HG03159 (cell line): Measurements from ENCODE around the gene CADPS.

Experiments used
- ATAC-seq: cut with Tn5 transposase; IDR thresholded peaks from one replicate; pipeline ENCODE4 v1.9.1; 2021; ENCODE audit warnings: mild to moderate bottlenecking, moderate library complexity; ENCODE audit not compliant: unreplicated experiment

The CADPS gene

DNA sequence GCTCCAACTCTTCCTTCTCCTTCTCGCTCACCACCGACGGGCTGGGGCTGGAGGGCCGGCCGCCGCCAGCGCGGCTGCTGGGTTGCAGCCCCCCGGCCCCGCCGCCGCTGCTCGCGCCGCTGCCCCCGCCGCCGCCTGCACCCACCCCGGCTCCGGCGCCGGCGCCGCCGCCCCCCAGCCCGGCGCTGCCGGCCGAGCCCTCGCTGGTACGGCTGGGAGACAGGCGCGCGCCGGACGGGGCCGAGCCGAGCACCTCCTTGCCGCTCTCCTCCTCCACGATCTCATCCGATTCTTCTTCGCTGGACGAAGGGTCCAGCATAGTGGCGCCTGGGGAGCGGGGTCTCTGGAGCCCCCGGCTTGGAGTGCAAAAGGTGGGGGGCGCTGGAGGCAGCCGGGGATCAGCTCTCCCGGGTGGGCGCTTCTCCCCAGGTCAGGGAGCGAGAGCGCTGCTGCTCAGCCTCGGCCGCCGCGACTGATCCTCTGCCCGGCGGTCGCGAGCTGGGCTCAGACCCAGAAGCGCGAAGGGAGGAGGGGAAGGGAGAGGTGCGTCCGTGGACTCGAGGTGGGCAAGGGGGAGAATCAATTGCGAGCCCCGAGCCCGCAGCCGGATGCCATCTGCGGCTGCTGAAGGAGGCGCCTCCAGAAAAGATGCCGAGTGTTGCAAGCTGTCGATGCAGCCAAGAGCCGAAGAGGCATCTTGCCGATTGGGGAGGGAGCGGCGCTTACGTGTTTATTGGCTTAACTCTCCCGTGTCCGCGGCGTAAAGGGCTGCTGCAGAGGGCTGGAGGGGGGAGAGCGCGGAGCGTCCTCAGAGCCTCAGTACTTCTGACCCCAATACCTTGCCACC lies at the start of gene CADPS:
CADPS (minus strand) TSS at position 706 of the 847 bp plus-strand sequence; CDS start at position 319, 387 bp downstream.
- no peak for ATAC-seq

DNA sequence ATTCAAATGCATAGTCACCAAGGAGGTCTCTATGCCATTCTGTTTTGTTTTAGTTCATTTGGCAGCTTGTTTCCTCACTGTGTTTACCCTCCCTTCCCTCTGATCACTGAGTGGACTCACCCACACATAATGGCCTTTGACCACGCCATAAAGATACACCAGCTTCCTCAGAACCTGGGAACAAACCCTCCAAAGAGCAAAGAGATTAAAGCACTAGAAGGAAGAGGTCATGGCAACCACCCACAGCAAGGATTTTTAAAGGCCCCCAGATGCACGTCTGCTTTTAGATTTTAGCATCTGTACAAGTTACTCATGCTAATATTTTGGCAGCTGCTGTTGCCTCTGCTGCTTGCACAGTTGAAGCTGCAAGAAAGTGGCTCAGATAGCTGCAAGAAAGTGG lies 47.9 kb upstream of the CADPS start:
- ATAC-seq = no peak

DNA sequence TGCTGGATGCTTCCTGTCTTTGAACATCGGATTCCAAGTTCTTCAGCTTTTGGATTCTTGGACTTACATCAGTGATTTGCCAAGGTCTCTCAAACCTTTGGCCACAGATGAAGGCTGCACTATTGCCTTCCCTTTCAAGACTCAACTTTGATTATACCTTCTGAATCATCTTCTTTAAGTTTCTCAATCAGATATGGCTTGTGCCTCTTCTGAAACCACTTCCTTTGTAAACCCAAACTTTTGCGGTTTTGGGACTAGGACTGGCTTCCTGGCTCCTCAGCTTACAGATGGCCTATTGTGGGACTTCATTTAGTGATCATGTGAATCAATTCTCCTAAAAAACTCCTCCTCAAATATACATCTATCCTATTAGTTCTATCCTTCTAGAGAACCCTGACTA lies 47.1 kb upstream of the CADPS start:
- ATAC-seq = no peak

DNA sequence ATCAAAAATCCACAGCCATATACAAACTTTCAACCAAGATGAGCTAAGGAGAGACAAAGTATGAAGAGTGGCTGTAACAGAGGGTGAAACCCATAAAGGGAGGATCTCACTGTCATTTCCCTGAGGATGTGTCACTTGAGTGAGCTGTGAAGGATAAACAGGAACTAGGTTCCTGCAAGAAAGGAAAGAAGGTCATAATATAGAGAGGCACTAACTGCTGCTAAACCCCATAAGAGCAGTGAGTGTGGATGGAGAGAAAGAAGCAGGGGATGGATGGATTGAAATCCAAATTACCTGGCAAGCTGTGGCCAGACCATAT lies 45.2 kb upstream of the CADPS start:
- ATAC-seq = no peak

DNA sequence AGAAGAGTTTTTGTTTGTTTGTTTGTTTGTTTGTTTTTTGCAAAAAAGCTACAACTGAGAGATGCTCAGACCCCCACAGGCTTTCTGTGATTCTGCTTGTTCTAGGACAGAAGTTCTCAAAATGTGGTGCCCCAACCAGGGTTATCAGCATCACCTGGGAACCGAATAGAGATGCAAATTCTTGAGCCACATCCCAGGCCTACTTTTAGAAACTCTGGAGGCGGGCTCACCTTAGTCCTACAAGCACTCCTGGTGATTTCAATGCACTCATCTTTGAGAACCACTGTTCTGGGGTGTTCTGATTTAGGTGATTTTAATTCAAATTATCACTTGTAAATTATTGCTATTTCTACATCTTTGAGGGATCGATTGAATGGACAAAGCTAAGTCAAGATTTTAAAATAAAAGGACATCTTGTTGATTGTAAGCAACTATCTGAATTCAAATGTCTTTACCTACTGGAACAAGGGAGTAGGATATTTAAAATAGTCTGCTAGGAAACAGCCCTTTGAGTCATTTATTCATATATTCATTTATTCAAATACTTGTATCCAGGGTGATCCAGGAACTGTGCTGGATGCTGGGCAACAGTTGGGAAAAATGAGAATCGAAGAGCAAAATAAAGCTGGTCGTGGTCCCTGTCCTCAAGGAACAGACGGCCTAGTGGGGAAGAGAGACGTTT lies 44.7 kb upstream of the CADPS start:
- no peak for ATAC-seq

DNA sequence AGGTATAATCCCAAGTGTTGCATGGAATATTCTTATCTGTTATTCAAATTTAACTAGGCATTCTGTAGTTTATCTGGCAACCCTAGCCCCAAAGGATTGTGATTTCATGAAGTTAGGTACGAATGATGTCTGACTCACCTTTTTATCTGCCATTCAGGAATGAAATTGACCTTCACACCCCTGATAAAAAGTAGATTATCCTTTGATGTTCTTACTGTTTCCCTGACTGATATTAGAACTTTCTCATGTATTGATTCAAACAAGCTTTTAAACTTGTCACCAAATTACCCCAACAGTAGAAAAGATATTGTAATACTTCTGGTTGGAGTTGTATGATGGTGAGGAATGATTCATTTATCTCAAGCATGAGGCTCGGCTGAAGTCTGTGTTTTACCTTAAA lies 43.6 kb upstream of the CADPS start:
- ATAC-seq = no peak

DNA sequence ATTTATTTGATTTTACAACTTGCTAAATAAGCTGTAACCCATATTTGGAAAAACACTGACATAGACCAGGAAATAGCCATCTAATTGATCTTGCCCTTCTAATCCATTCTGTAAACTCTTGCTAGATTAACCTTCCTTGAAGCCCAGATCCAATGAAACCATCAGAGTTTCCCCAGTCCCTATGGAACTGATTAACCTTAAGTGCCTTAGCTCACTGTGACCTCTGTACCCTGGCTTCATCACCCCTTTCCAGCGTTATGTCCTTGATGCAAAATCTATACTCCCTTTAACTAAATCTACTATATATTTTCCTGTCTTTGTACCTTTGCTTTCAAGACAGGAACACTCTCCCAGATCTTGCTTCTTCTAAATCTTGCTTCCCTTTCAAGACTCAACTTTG lies 42.9 kb upstream of the CADPS start:
- ATAC-seq = no peak

DNA sequence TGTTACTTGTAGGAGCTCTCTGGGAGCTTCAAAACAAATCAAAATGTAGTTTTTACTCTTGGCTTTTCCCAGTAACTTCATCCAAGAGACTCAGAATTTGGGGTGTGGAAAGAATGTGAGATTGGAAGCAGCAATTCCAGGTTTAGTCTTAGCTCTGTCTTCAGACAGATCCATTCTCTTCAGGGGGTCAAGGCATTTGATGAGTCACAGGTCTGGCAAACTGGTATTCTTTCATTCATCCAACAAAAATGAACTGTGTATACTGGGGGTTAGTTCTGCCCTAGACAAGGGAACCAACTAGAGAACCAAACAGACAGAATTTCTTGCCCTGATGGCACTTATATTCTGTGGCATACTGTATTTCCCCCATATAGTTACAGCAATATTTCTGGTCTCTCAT lies 36.3 kb upstream of the CADPS start:
- no peak for ATAC-seq

DNA sequence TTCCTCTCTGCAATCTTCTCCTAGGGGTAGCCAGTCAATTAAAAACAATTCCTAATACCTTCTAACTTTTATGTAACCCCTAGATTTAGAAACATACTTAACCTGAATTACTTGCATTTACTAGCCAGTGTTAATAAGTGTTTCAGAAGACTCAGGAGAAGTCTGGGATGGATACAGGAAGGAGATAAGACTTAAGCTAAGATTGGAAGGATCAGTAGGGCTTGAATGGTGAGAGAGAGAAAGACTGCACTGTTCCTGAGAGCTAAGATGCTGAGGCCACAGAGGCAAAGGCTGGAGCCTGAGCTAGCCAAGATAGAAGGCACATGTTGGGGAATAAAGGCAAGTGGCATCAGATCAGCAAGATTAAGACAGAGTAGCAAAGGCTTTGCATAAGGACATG lies 30.1 kb upstream of the CADPS start:
- no peak for ATAC-seq

DNA sequence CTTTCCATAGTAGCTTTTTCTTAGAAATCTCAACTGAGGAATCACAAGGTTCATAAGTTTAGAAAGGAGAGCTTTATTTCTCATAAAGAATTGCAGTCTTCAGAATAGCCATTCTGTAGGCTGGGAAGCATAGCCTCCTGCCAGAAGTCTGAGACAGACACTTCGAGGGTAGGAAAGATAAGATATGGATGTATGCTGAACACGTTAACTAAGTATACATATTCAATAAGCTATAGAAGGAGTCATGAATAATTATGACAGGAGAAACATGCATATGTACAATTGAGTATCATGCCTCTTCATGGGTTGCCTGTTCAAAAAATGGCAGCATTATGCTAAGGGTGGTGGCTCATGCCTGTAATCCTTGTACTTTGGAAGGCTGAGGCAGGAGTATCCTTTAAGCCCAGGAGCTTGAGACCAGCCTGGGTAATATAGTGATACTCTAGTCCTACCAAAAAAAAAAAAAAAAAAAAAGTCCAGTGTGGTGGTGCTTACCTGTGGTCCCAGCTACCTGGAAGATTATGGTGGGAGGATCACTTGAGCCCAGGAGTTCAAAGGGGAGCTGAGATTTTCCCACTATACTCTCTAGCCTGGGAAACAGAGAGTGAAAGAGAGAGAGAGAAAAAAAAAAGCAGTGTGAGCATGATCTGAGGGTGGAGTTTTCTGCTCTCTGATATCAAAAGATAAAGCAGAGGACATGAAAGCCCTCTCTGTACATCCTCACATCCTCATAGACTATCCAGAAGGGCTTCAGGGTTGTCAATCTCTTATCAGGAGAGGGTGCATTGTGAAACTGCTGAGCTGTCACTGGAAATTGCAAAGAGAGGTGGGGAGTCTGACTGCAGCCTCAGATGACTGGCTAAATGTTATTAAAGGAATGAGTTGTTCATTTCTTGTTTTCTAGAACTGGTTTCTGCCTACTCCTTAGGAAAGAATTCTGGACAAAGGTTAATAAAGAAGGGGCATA lies 23.6 kb upstream of the CADPS start:
- no peak for ATAC-seq

DNA sequence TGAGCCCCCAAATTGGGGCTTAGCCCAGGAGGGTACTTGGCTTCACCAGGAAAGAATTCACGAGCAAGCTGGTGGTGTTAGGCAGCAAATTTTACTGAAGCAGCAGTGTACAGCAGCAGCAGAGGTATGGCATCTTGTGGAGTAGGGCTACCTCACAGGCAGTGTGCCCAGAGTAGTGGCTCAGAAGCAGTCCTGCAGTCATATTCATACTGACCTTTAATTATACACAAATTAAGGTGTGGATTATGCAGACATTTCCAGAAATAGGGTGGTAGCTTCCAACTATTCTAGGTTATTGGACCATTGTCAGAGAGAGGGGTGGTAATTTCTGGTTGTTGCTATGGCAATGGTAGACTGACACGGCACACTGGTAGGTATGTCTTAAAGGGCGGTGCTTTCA lies 20.7 kb upstream of the CADPS start:
- ATAC-seq = no peak

DNA sequence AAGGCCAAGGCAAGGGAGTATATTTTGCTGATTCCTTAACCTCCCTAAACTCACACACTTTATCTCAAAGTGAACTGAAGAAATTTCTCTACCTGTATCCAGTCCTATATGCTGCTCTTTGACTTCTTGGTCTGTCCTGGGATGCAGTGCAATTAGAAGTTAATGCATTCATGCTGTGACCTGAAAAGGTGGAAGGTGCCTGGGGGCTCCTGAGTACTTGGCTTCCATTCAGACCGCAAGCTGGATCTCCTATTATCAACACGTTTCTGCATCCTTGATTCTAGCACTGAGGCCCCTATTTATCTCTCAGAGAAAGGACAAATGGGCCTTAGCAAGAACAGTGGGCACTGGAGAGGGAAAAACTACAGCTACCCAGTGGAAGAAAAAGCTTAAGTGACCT lies 17.7 kb upstream of the CADPS start:
- no peak for ATAC-seq

DNA sequence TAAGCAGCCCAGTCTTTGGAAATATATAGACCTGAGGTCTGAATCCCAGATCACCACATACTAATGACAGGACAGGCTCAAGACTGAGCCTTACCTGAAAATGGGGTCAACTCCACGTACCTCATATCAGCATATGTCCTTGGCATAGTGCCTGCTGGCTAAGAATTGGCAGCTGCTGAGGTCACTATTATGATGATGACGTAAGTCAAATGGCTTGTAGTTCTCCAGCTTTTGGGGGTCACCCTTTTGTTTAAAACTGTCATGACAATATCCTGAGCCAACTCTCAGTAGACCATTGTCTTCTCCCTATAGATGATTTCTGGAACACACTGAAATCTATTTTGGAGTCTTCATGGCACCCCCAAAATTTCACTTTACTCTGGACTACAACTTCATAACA lies 16.8 kb upstream of the CADPS start:
- ATAC-seq = no peak

DNA sequence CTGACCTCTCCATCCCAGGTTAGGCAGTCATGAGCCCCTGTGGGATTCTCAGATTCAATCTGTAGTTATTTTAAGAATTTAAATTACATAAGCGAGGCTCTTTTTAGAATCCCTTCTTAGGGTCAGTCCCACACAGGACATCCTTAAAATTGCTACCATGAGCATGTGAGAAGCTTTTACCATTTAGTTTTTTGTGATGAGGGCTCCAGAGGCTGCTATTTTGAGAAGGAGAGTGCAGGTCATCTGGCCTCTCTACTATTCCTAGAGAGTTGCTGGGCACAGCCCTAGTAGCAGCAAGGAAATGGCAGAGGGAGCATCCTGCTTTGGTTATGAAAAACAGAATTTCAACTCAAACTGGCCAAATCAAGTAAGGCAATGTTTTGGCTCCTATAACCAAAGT lies 13.6 kb upstream of the CADPS start:
- ATAC-seq = no peak

DNA sequence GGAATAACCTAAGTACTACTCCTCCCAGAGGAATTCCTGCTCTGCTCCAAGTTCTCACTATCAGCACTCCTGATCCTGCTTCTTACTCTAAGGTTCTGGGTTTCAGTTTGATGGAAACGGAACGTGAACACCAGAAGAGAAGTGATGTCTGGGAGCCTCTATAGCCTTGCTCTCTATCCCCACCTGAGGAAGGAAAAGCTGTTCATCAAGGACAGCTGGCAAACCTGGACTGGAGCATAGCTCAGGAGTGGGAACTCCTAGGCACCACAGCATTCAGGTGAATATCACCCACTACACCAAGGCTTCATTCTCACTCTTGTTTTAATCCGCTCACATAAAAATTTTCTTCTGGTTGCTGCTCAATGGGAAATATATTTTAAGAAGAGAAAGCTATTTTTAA lies 13.0 kb upstream of the CADPS start:
- no peak for ATAC-seq

DNA sequence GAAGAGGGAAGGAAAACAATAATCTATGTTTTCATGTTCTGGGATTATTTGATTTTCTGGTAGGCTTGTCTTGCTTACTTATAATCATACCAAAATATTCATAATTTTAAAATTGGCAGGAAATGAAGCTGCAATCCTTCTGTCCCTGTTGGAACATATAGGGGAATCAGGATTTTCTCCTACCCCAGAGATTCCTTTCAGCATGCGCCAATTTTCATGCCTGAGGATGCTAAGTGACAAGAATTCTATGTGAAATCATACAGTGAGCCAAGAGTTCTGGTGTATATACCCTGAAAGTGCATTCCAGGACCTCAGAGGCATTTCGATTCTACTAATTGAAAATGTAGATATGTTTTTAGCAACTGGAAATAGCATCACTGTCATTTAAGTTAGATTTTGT lies 9.9 kb upstream of the CADPS start:
- ATAC-seq = no peak

DNA sequence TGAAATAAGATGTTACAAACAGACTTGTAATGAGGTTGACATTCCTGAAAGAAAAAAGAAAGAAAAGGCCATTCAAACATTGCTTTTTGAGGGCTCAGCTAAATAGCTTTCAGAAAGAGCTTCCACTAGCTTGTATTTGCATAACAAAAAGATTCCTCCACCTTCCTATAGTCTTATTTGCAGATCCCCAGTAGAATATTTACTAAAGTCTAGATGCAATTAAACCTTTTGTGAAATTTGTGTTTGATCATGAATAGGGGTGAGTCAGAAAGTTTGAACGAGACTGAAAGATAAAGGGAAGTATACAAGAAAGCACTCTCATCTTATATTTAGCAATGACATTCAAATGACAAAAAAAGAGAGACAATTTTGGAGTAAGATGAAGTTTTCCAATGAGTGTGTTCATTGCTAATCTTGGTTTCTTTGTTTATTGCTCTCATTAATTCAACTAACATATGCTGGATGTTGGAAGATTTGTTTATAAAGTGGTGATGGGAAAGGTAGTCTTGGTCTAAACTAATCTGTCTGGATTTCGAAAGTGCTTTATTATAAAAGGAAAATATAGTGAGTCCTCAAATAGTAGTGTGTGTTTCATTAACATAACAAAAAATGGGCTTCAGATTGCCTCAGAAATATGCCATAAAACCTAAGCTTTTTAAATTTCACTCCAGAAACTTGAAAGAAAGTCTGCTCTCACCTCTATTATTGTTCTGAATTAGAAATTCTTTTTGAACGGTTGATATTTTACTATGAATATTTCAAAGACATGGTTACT lies 9.1 kb upstream of the CADPS start:
- ATAC-seq = no peak

DNA sequence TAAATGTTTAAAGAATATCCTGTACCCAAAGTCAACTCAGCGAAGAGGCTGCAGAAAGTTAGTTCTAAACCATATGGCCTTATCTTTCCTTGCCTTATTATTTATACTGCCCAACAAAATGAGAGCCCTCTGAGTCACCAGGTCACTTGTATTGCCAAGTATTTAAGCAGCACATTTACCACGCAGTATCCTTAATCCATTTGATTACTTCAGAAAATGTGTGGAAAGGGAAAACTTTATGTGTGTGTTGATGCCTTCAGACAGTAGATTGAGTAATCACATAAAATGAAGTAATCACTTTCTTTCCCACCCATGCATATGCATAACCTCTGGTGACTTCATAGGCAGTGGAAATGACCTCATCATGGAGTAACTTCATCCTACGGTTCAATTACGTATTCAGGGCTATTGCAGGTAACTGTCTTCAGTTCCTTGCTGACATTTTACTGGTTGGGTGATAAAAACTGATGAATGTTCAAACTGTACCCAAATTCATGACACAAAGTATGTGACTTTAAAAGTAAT lies 7.5 kb upstream of the CADPS start:
- no peak for ATAC-seq

DNA sequence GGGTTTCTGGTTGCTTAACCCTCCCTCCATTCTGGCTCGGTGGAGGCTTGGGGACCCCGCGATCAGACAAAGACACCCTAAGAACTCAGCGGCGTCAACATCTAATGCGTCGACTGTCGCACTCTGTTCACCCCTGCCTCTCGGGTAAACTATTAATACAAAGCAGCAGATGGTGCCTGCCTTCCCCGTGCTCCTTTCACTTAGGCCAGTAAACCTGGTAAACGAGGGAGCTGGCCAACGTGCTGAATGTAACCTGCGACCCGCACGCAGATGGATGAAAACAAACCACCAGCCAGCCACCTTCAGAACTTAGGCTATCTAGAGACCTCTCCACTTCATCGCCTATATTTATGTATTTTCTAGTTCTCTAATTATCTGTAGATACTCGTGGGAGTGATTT lies 848 bp upstream of the CADPS start:
- no peak for ATAC-seq

DNA sequence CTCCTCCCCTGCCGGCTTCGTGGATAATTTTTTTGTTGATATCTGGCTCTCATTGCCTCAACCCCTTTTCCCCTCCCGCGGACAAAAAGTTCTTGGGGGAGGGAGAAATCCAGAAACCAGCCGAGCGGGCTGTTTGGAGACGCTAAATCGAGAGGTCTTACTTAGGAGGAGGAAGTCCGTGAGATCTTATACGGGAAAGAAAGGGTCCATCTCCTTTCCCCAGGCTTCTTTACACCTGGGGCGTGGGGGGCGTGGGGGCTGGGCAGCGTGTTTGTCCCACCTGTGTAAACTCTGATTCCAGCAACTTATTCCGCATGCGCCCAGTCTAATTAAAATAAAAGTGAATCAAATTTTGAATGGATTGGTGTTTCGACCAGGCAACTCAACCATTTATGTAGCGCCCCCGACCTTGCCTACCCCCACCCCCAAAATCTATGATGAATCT lies 364 bp upstream of the CADPS start:
- ATAC-seq = no peak
